Testis (tissue), 3 donors: ENCODE data around the gene SLC50A1. TPM values are rescaled to one million over a fixed set of nuclear protein-coding genes. Genes with fewer than 3 reads are reported as not detected.

Experiments used
- DNase-seq: peaks from one replicate; pipeline ENCODE4 v3.0.0-alpha.2; 2019
- H3K27ac ChIP-seq, 2 donors: fragments of 200-600 bp; sonication (generic); one replicate each; pipeline ENCODE4 v1.5.1; 2019
- H3K27me3 ChIP-seq: fragments of 200-600 bp; sonication (generic); one replicate; pipeline ENCODE4 v1.5.1; 2019
- H3K36me3 ChIP-seq: fragments of 200-600 bp; sonication (generic); one replicate; pipeline ENCODE4 v1.5.1; 2017; ENCODE audit warnings: low read depth; ENCODE audit errors: missing control alignments
- H3K4me1 ChIP-seq: fragments of 200-600 bp; sonication (generic); one replicate; pipeline ENCODE4 v1.5.1; 2019
- H3K4me3 ChIP-seq, 2 donors: fragments of 200-600 bp; sonication (generic); one replicate each; pipeline ENCODE4 v1.5.1; 2017 to 2019
- H3K9me3 ChIP-seq: fragments of 200-600 bp; sonication (generic); one replicate; pipeline ENCODE4 v1.5.1; 2017
- POLR2A ChIP-seq: fragments of 450-650 bp; IDR thresholded peaks from one replicate; pipeline ENCODE4 v1.6.1; 2017; ENCODE audit warnings: antibody characterized with exemption, mild to moderate bottlenecking, moderate library complexity
- WGBS, 2 donors: methylation state at CpG; one replicate each; pipeline ENCODE4 v1.1.5; 2018; 5-methylcytosine and 5-hydroxymethylcytosine counted together
- intact Hi-C: fragments of 100-400 bp; cut with DNase I; formaldehyde crosslinking; loops from one replicate; pipeline ENCODE4 v1.15.1; 2023; ENCODE audit warnings: low total_unique reads
- polyA plus RNA-seq: library from polyadenylated mRNA; stranded (reverse); fragments of 350-450 nt; fragmentation: Illumina TruSeq; extraction: RNeasy Lipid Tissue Mini Kit (QIAGEN cat#74804); gene quantifications from one replicate; pipeline ENCODE4 v1.2.3, GENCODE V29; 2014; ENCODE audit warnings: low read depth, low replicate concordance; ENCODE audit not compliant: insufficient read depth
- total RNA-seq, 2 donors: library from RNA; depleted of rRNA; stranded (reverse); fragments of >200 nt; gene quantifications; one replicate each; pipeline ENCODE4 v1.2.3, GENCODE V29; 2016
- TF ChIP-seq, protein P1 (sequence below), 3 experiments: fragments of 450-650 bp in 2 of 3; fragments of 200-600 bp in 1 of 3; sonication (generic) in 1 of 3; IDR thresholded peaks; one replicate each; pipeline ENCODE4 v1.5.1; 2016 to 2019; ENCODE audit warnings: antibody characterized with exemption in 3 of 3, mild to moderate bottlenecking in 2 of 3, moderate library complexity in 1 of 3

SLC50A1 gene
- total and polyA plus RNA-seq, 3 donors from 2014 or later, result 25.2 to 33.7 (median 30.0) TPM

- Histone ChIP-seq H3K27ac (no peak overlapping the region), H3K4me1 (peaks cover 41% of the 10 kb centered on the region), H3K27me3 (no peaks in the 10 kb centered on the region), H3K9me3 (no peaks in the 10 kb centered on the region), H3K4me3 (no peak overlapping the region), H3K36me3 (no peaks in the 10 kb centered on the region)
- intact Hi-C loops, result no loop called here
- TF ChIP-seq, protein P1, sequence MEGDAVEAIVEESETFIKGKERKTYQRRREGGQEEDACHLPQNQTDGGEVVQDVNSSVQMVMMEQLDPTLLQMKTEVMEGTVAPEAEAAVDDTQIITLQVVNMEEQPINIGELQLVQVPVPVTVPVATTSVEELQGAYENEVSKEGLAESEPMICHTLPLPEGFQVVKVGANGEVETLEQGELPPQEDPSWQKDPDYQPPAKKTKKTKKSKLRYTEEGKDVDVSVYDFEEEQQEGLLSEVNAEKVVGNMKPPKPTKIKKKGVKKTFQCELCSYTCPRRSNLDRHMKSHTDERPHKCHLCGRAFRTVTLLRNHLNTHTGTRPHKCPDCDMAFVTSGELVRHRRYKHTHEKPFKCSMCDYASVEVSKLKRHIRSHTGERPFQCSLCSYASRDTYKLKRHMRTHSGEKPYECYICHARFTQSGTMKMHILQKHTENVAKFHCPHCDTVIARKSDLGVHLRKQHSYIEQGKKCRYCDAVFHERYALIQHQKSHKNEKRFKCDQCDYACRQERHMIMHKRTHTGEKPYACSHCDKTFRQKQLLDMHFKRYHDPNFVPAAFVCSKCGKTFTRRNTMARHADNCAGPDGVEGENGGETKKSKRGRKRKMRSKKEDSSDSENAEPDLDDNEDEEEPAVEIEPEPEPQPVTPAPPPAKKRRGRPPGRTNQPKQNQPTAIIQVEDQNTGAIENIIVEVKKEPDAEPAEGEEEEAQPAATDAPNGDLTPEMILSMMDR (IDR thresholded peaks at IDR 0.05), result no peak
- no peak for TF ChIP-seq POLR2A
- DNase-seq, result no peak
- 88 to 90% methylated on average over 8 of the region's 8 CpGs for WGBS, 2 donors
These were observed 4.4 kb upstream of the SLC50A1 start for GRCh38 chr1:155131285-155131684.

GRCh38 chr1:155131856-155132255, 3.8 kb upstream of the SLC50A1 start:
- intact Hi-C loops, result no loop called here
- DNase-seq, result no peak
- Histone ChIP-seq H3K27ac (no peak overlapping the region), H3K9me3 (no peaks in the 10 kb centered on the region), H3K36me3 (no peaks in the 10 kb centered on the region), H3K4me1 (peaks cover 38% of the 10 kb centered on the region), H3K4me3 (no peak overlapping the region), H3K27me3 (no peaks in the 10 kb centered on the region)
- WGBS, 2 donors, result 68 to 73% methylated on average over 2 of the region's 2 CpGs
- TF ChIP-seq POLR2A, result no peak
- TF ChIP-seq, protein P1 (IDR thresholded peaks at IDR 0.05), result no peak

DNA sequence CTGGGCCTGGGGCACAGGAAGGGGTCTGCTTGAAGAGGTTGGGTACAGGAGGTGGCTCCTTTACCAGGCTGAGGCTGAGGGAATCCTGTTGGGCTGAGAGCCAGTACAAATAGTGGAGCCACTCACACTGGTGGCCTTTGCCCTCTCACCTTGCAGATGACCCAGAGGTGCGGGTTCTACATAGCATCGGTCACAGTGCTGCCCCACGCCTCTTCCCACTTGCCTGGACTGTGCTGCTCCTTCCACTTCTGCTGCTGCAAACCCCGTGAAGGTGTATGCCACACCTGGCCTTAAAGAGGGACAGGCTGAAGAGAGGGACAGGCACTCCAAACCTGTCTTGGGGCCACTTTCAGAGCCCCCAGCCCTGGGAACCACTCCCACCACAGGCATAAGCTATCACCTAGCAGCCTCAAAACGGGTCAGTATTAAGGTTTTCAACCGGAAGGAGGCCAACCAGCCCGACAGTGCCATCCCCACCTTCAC, 1.8 kb upstream of the SLC50A1 start:
- Histone ChIP-seq H3K4me3 (no peak overlapping the region), H3K4me1 (peaks cover 29% of the 10 kb centered on the region), H3K9me3 (no peaks in the 10 kb centered on the region), H3K27ac (no peak overlapping the region), H3K27me3 (no peaks in the 10 kb centered on the region), H3K36me3 (no peaks in the 10 kb centered on the region)
- WGBS, 2 donors, result 80 to 84% methylated on average over 7 of the region's 7 CpGs
- intact Hi-C loops, result no loop called here
- no peak for DNase-seq
- TF ChIP-seq, protein P1 (IDR thresholded peaks at IDR 0.05), result no peak
- no peak for TF ChIP-seq POLR2A

DNA sequence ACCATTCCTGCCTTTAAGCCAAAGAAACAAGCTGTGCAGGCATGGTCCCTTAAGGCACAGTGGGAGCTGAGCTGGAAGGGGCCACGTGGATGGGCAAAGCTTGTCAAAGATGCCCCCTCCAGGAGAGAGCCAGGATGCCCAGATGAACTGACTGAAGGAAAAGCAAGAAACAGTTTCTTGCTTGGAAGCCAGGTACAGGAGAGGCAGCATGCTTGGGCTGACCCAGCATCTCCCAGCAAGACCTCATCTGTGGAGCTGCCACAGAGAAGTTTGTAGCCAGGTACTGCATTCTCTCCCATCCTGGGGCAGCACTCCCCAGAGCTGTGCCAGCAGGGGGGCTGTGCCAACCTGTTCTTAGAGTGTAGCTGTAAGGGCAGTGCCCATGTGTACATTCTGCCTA, 1.3 kb upstream of the SLC50A1 start:
- H3K27me3 ChIP-seq, result no peaks in the 10 kb centered on the region
- no peak overlapping the region for H3K4me3 ChIP-seq
- H3K9me3 ChIP-seq, result no peaks in the 10 kb centered on the region
- no peaks in the 10 kb centered on the region for H3K36me3 ChIP-seq
- peak overlapping the region; percentile 95 to 96 for H3K27ac ChIP-seq
- intact Hi-C loops, result no loop called here
- WGBS, 2 donors, result 18 to 29% methylated on average over 1 of the region's 1 CpG
- TF ChIP-seq, protein P1 (IDR thresholded peaks at IDR 0.05), result no peak
- TF ChIP-seq POLR2A, result no peak
- no peak for DNase-seq
- peaks cover 26% of the 10 kb centered on the region for H3K4me1 ChIP-seq

- intact Hi-C loops, result no loop called here
- WGBS, 2 donors, result 0 to 1% methylated on average over 13 to 18 of the region's 18 CpGs
These were observed 705 bp upstream of the SLC50A1 start for GRCh38 chr1:155134880-155135414.

More at GRCh38 chr1:155134880-155135414, 705 bp upstream of the SLC50A1 start:
- H3K9me3 ChIP-seq, result no peaks in the 10 kb centered on the region
- peak overlapping the region; percentile 68 to 82 for H3K4me3 ChIP-seq
- DNase-seq, result peak; percentile 93
- H3K27ac ChIP-seq, result peak overlapping the region; percentile 95 to 96
- TF ChIP-seq, protein P1 (IDR thresholded peaks at IDR 0.05), result no peak
- TF ChIP-seq POLR2A, result no peak
- H3K36me3 ChIP-seq, result no peaks in the 10 kb centered on the region
- H3K27me3 ChIP-seq, result no peaks in the 10 kb centered on the region
- peaks cover 25% of the 10 kb centered on the region for H3K4me1 ChIP-seq
